ENCODE results near the gene COL6A5.
"Not testable (repeated sequence)": the region's sequence is repeated elsewhere in the genome, so short reads cannot be mapped to it uniquely, and the experiment has no call there.

Gene COL6A5

DNA sequence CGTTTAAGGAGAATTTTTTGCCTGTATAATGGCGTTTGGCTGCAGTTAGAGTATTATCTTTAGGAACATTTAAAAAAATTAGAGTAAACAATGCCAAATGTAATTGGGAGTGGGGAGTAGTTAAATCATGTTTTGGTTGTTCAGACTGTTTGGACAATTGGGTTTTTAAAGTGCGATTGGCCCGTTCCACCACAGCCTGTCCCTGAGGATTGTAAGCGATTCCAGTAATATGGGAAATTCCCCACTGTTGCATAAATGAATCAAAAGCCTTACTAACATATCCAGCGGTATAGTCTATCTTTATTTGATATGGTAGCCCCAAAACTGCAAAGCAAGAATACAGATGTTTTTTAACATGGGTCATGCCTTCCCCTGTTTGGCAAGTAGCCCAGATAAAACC, 101.4 kb downstream of the COL6A5 start:
- DNase-seq: not testable (repeated sequence)

DNA sequence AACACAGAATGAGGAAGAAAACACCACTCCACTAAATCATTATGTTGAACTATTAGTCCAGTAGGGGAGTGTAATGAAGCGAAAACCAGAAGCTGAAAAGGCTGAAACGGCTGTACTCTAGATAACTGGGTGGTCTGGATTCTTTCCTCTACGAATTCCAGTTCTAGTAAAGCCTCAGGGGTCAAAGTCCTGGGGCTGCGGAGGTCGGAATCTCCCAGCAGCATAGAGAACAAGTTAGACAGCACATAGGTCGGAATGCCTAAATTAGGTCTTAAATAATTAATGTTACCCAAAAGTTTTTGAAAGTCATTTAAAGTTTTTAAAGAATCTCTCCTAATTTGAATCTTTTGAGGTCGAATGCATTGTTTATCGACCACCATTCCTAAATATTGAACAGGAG, 102.7 kb downstream of the COL6A5 start:
- not testable (repeated sequence) for DNase-seq

DNA sequence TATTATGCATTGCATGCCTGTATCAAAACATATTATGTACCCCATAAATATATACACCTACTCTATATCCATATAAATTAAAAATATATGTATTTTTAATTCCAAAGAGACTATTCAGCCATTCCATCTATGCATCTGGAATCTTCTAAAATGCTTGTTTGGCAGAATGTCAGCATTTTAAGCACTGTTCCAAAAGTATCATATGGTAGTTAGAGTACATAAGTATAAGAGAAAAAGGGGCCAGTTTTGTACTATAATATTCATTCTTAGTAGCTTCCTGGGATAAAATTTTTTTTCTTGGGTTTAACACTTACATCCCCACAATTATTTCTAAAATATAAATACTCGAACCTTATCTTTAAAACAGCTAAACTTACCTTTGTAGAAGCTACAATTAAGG, 111.1 kb downstream of the COL6A5 start:
- no peak for DNase-seq

DNA sequence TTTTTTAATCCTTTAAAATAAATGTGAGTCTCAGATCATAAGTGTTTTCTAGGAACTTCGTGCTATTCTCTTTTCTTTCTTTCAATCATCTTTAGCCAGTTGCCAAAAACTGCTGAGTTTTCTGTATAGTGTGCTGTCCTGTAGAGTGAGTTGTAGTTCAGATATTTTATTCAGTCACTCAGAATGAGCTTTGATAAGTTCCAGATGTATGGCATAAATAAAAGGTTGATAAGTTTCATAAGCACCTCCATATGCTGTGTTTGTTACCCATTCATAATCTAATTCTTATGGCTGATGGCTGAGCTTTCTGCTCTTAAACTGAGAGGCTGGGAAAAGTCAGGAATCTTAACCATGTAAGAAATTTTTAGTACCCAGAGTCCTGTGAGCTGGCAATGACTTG, 112.2 kb downstream of the COL6A5 start:
- DNase-seq: no peak

DNA sequence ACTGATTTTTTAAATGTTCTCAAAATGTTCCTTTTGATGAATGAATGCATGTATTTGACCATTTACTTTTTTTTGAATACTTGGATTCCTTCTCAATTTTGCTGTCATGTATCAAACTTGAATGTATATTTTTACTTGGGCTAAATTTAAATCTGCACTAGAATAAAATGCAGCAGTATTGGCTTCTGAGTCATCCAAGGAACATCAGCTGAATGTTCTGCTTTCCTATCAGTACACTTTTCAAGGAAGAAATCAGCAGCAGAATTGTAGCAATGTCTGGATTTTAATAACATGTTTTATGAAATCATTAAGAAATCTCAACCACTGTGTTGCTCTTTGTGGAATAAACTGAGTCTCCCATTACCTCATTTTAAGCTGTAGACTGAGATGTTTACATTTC, 114.5 kb downstream of the COL6A5 start:
- no peak for DNase-seq

DNA sequence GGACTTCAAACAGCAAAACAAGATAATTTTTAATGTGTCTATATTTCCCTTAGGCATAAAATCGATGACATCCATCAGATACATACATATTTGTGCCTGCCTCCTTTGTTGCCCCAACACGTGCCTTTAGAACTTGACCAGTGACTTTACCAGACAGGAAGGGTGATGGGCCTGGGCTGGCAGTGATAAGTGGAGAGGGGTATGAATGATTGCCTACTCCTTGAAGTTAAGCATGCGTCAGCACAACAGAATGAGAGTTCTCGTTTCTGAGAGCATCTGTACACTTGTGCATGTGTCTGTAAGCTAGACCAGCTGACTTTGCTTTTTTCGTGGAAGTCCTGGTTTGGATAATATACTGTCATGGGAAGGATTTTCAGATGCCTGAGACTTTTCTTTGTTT, 116.6 kb downstream of the COL6A5 start:
- DNase-seq: no peak

DNA sequence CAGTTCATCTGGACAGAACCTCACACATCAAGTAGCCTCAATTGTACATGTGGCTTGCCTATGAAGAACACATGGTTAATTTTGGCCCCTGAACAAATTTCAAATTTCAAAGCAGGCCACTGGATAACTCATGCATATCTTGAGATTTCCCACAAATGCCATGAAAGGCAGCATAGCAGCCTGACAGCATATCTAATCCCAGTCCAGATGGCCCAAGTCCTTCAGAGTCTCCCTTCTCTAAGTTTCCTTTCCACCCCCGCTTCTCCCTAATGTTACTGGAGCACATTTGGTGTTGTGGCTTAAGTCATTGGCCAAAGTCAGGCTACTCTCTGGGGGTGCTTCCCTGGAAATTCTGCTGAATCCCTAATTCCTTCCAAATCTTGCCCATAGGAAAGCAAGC, 117.7 kb downstream of the COL6A5 start:
- no peak for DNase-seq

DNA sequence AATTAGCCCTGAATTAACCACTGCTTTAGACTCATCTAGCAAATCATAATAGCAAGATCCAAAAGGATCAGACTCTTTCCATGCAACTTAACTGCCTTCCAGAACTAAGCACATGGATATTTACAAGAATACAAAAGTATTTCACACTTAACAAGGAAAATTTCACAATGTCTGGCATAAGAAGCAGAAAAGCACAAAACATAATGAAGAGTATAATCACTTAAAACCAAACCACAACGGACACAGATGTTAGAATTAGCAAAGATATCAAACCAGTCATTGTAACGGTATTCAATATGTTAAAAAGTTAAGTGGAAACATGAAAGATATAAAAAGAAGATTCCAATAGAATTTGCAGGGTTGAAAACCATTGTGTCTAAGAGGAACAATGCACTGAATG, 120.0 kb downstream of the COL6A5 start:
- DNase-seq: no peak

DNA sequence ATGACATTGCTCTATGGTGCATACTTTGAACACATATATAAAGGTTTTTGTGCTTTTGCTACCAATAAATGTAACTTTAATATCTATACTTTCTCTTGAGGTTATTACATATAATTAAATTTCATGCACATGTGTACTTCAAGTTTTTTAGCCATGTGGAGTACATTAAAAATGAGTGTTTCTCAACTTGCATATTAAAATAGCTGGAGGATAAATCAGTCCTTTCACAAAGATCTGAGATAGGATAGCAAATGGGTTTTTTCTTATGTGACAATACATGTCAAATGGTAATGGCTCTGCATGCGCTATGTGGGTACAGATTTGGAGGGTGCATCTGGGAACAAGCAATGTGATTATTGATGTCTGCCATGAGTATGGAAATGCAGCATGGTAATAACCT, 122.8 kb downstream of the COL6A5 start:
- no peak for DNase-seq

DNA sequence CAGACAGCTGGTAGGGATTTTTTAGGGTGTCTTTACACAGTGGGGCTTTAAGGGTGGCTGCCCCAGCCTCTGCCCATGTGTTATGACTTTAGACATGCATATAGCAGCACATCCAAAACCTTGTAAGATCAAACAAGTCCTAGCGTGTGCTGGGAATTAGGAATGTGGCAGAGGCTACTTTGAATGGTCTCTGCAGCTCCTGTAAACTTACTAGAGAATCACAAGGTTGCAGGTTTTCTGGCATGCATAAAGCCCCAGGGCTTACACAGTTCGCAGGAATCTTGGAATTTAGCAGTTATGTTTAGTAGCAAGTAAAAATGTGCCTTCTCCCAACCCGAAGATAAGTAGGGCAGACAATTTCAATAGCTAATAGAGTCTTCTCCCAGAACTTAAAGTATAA, 124.7 kb downstream of the COL6A5 start:
- no peak for DNase-seq

DNA sequence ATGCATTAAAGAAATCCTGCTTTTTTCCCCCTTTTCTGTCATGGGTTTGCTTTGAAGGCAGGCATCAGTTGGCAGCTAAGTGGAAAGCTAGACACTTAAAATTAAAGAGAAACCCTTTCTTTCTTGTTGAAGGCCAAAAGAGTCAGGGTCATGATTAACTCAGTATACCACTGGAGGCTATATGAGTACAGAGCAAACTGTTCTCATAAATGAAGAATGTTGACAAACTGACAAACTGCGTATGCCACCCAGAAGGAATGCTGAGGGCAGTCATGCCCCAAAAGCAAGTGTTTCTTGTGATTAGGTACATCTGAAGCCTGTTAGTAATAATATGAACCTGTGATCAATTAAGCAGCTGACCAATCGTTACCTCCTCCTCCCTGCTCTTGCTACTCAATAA, 127.9 kb downstream of the COL6A5 start:
- no peak for DNase-seq

DNA sequence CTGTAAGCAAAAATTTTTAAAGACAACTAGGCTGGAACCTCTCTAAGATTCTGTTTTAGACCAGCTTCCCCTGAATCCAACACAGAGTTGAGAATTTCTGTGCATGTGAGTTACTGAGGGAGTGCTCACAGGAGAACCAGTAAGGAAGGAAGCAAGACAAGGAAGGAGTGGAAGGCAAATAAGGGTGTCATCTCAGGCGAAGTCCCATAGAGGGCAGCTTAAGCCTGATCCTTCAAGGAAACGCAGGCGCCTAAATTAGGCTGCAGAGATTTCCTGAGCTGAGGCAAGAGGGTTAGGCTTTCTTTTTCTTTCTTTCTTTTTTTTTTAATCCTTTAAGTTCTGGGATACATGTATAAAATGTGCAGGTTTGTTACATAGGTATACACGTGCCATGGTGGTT, 135.3 kb downstream of the COL6A5 start:
- DNase-seq: no peak

DNA sequence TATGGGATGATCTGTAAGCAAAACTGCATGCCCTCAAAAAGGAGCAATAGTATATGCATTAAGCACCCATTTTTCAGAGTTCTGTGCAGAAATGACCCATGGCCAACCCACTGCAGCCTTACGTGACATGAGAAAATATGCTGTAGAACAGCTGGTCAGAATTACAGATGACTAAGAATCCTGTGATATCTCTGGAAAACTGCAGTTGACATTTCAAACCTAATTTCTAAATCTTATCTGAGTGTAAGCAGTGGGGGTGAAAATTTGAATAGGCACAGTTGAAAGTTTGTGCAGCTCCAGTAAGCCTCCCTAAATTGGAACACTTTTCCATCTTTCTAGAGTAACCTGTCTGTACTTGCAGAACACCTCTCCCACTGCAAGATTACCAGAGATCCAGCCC, 142.8 kb downstream of the COL6A5 start:
- no peak for DNase-seq

DNA sequence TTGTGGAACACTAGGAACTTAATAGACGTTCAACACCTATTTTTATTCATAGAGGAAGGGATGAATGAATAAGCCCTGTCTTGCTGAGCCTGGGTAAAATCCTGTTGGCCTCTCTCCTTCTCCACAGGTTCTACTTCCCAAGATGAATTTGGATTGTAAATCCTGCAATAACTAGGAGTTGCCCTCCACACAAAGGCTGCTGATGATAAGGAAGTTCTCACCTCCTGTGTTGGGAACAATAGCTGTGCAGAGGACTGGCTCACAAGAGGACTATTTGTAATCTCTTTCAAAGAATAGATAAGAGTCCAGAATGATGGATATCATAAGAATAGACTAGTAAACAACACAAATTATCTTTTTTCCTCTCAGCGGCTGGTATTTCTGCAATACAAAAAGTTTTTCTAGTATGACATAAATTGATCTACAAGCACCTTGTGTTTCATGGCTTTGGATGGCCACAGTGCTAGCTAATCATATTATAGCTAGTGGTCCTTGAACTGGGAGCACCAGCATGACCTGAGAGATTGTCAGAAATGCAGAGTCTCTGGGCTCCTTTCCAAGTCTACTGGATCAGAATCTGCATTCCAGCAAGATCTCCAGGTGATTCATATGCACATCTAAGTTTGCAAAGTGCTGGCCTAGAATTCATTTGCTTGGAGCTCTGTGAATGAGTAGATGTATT, 143.4 kb downstream of the COL6A5 start:
- no peak for DNase-seq

DNA sequence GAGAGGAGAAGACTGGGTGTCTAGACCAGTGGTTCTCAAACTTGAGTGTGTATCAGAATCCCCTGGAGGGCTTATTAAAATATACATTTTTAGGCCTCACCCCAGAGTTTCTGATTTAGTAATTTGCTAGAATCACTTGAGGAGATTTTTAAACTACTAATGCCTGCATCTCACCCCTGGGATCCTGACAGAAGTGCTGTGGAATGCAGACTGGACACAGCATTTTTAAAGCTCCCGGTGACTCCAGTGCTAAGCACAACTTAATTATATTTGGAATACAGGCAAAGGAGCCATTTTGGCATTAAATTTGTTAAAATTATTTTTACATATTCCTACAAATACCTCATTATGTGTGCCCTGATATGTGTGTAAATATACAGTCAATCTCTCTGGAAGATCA, 144.8 kb downstream of the COL6A5 start:
- DNase-seq: no peak

DNA sequence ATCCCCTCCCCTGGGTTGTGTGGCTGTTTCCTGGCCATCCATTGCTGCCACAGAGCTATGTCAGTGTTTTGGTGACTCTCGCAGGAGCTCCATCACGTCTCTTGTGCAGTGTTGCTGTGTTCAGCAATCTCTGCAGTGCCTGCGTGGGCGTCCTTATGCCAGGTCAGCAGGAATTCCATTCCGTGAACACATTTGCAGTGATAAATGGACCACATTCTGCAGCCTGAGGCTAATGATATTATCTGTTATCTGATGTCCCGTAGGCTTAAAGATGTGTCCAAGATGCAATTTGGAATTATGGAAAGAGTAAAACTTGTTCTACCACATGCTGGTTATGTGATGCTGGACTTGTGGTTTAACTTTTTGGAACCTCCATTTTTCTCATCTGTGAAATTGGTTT, 146.0 kb downstream of the COL6A5 start:
- DNase-seq: no peak

DNA sequence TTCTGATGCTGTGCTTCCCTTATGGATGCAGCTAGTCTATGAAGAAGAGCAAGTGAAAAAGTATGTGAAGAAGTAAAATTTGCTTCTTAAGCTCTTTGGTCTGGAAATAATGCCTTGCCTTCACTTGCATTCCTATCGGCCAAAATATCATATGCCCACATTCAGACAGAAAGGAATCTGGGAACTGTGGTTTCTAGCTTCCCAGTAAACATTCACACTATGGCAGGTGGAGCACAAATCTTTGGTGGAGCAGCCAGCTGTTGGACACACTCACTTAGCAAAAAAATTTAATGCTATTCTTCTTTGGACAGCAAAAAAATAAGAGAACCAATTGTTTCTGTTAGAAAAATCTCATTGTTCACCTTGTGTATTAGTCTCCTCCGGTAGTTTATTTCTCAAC, 159.2 kb downstream of the COL6A5 start:
- no peak for DNase-seq

DNA sequence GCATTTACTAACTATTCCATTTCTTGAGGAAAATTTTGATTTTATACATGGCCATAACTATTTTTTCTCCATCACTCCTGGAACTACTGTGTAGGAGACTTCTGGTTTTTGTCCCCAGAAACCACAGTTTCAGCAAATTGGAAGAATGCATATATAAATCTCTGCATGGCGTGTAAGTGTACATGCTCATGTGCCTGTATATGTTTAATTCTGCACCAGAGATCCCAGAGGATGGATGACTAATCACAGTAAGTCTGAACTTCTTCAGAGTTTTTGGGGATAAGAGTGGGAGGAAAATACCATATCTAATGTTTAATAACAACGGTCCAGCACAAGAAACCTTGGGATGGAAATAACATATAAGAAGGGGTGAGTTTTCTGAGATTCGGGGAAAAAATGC, 160.6 kb downstream of the COL6A5 start:
- DNase-seq: no peak

DNA sequence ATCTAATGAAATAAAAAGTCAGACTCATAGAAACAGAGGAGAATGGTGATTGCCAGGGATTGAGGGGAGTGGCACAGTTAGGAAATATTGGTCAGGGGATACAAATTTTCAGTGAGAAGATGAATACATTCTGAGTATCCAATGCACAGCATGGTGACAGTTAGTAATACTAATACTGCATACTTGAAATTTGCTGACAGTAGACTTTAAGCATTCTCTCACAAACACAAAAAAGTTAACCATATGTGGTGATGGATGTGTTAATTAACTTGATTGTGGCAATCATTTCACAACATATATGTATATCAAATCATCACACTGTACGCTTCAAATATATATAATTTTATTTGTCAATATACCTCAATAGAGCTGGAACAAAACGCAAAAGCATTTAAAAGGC, 162.3 kb downstream of the COL6A5 start:
- DNase-seq: no peak

DNA sequence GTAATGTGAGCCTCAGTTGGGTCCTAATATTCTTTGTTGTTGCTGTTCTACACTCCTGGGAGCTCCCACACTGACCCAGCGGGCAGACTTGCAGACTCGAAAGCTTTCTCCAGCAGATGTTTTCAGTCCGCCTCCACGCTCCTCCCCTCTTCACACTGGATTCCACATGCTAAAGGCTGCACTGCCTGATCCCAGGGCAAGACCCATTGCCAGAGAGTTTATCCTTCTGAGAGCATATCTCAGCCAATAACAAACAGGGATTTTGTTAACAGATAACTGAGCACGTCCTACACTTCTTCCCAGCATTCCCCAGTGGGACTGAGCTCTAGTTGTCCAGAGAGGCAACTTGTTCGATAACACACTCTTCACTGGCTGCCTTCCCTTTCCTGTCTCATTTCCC, 163.5 kb downstream of the COL6A5 start:
- DNase-seq: no peak

DNA sequence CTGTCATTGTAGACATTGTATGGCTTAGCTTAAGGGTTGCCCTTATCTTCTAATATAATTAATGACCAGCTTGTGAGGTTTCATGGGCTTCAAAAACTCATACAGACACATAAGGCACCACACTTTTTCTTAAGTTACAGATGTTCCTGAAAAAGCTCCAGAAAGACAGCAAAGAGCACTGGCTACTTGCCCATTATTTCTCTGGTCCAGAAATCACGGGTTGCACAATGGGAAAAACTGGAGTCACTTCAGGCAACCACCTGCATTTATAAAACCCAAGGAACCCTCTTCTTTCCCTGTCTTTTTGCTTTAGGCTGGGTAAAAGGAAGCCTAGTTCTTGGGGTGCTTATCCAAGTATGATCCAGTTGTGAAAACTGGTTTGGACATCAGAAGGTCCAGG, 169.2 kb downstream of the COL6A5 start:
- no peak for DNase-seq

DNA sequence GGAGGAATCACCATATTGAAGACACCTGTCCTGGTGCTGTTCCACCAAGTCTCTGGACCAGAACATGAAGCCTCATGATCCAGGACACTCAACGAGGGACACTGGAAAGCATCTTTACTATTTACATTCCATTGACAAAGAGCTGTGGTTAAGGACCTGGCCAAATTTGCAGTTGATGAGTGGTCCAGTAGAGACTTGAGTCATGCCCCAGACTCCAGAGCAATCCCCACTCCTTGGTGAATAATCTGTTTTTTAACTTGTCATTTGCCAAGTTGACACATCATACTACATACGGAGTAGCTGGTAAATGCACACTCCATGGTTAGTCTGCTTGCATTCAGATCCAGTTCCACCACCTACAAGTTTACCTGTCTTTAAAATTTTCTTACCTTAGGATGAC, 170.3 kb downstream of the COL6A5 start:
- no peak for DNase-seq

DNA sequence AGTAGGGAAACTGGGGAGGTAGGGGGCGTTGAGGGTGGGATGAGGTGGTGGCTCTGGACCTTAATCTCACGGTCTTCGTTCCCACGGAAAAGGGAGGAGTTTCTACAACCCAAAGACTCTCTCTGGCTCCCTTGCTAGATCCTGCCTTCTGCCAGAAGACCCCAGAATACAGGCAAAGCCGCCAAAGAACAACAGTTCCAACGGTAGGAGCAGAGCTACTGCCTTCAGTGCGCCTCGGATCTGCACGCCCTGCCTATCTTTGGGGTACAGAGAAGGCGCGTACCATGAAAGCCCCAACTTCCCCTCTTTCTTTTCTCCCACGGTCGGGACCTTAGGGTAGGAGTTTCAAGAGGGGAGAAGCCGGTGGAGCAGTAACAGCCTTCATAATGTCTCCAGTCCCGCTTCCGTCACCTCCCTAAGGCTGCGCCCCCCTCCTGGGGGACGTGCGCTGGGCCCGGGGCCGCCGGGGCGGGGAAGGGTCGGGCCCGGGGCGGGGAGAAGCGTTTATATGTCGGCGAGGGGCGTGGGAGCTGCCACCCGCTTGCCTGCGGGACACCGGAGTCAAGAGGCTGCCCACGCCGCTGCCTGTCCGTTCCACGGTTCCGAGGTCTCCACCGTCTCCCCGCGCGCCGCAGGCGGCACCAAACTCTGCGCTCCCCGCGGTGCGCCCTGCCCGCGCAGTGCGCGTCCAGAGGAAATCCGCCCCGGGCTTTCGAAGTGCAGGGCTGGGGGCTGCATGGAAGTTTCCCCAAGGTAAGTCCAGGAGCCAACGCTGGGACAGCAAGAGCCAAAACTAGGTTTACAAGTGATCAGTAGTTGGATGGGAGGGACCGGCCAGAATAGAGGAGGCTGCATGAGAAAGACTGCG, 171.4 kb downstream of the COL6A5 start, which contains the start of gene COL6A6:
Gene COL6A6, plus strand, starts transcription at position 533 of the 868 bp plus-strand sequence. CDS start 43,188 bp downstream, outside the sequence.
- DNase-seq: no peak

DNA sequence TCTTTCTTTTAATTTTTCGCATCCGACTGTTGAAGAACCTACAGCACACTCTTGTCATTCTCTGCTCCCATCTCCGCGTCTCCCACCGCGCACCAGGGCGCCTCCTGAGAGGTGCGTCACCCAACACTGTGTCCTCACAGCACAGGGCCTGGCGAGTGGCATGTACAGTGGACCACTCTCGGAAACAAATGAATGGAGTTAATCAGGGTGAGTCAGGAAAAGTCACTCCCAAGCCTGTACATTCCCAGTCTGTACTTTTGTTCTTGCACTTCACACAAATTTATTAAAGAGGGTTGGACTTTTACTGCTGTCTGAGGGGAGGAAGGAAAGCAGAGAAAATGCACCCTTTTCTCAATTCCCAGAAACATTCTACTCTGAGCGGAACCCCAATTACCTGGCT, 172.1 kb downstream of the COL6A5 start:
- no peak for DNase-seq

DNA sequence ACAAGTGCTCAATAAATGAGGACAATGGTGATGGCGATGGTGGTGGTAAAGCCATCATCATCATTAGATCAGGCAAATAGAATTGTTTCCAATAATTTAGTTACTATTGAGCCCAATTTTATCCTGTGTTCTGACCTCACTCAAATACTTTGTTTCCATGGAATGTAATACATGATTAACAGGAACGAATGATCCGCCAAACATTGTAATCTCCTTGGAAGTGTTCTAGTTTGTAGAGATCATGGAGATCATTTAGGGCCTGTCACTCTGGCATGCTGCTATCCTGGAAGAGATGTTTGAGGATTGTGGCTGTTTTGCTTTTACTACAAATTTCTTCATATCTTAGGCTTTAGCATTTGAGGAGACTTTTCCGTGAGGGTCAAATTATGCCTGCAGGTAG, 174.3 kb downstream of the COL6A5 start:
- no peak for DNase-seq
